Measurements from ENCODE around the gene IGF1R. TPM values are rescaled to one million over a fixed set of nuclear protein-coding genes. Genes with fewer than 3 reads are reported as not detected.

The IGF1R gene
- total and polyA plus RNA-seq, 2 of the 8 experiments (the other 6 are each of a cell fraction or from before 2014, with no cell fraction given), result 32.9 to 109 TPM

- no peak for TF ChIP-seq CHD7 (IDR thresholded peaks at IDR 0.05; ENCODE audit: insufficient replicate concordance, low read length)
Observed at GRCh38 chr15:98684995-98685525, 36.7 kb downstream of the IGF1R start (continued).
